Subcutaneous adipose tissue (tissue), 4 donors: Measurements from ENCODE around the gene SCRG1. TPM values are rescaled to one million over a fixed set of nuclear protein-coding genes. Genes with fewer than 3 reads are reported as not detected.

Source experiments
- CTCF ChIP-seq: fragments of 450-650 bp; IDR thresholded peaks from one replicate; pipeline ENCODE4 v1.5.1; 2016; ENCODE audit warnings: low read depth, mild to moderate bottlenecking, control low read depth, antibody characterized with exemption, moderate library complexity
- total RNA-seq, 4 donors: library from RNA; depleted of rRNA; stranded (reverse); fragments of >200 nt; gene quantifications; one replicate each; pipeline ENCODE4 v1.1.0, GENCODE V29; 2016

The SCRG1 gene
- total RNA-seq, 4 donors from 2014 or later = under 0.01 TPM; not detected in 3

GRCh38 chr4:173371292-173372192 is 27.4 kb downstream of the SCRG1 start:
- TF ChIP-seq CTCF = no peak

GRCh38 chr4:173370477-173371291 is 28.2 kb downstream of the SCRG1 start, which contains the start of gene SAP30:
Gene SAP30, plus strand, starts transcription at chr4:173370954. Its CDS starts 229 bp downstream, at chr4:173371183.
- no peak for TF ChIP-seq CTCF

GRCh38 chr4:173370130-173370476 is 28.8 kb downstream of the SCRG1 start:
- no peak for TF ChIP-seq CTCF

GRCh38 chr4:173367946-173368345 is 31.0 kb downstream of the SCRG1 start:
- no peak for TF ChIP-seq CTCF

- TF ChIP-seq CTCF = no peak
Observed at GRCh38 chr4:173367285-173367684, 31.6 kb downstream of the SCRG1 start.

- no peak for TF ChIP-seq CTCF
Observed at GRCh38 chr4:173365359-173365996, 33.4 kb downstream of the SCRG1 start.
